Pulmonary artery endothelial cell (primary cell): ENCODE data around the gene TAS2R30. TPM values are rescaled to one million over a fixed set of nuclear protein-coding genes. Genes with fewer than 3 reads are reported as not detected.

ENCODE experiments used
- DNase-seq: peaks from one replicate; pipeline ENCODE4 v3.0.0-alpha.2; 2011; ENCODE audit warnings: low read depth, low spot score
- total RNA-seq: library from RNA; depleted of rRNA; stranded (reverse); fragments of >200 nt; gene quantifications from 2 replicates; pipeline ENCODE4 v1.2.3, GENCODE V29; 2014

TAS2R30 gene, protein sequence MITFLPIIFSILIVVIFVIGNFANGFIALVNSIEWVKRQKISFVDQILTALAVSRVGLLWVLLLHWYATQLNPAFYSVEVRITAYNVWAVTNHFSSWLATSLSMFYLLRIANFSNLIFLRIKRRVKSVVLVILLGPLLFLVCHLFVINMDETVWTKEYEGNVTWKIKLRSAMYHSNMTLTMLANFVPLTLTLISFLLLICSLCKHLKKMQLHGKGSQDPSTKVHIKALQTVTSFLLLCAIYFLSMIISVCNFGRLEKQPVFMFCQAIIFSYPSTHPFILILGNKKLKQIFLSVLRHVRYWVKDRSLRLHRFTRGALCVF
- 2.2 and 3.5 TPM in 2 replicates for total RNA-seq

GRCh38 chr12:11134305-11134704 is at the start of gene TAS2R30:
Gene TAS2R30, minus strand, starts transcription at chr12:11134644. Its CDS starts 400 bp downstream, at chr12:11134244.
- DNase-seq = no peak

GRCh38 chr12:11183011-11183410 is 48.6 kb upstream of the TAS2R30 start:
- no peak for DNase-seq

DNA sequence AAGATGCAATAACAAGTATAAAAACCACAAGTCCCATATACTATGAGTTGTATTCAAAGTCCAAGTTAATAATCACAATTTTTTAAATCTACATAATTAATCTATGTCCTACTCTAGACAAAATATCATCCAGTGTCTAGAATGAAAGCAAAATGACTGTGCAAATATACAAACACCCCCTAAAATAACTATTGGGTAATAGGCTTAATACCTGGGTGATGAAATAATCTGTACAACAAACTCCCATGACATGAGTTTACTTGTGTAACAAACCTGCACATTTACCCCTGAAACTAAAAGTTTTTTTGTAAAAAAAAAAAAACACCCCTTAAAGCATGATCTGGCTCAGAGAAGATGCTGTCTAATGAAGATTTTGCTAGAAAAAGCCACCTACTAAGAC is 48.1 kb upstream of the TAS2R30 start:
- no peak for DNase-seq

- no peak for DNase-seq
These were observed 43.8 kb upstream of the TAS2R30 start for GRCh38 chr12:11178250-11178649.

DNA sequence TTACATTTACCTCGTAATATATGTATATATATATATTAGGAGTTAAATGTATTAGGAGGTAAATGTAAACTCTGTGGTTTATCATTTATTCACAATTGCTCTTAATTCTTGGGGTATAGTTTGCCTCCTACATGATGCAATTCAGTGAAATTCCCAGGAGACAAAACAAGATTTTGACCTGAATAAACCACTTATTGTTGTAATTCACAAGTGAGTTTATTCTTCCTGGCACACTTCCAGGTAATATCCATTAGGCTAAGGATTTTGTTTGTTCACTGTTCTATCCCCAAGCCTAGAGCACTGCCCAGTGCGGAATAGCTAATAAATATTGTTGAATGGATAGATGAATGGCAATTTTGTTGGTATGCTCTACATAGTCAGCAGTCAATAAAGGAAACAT is 39.6 kb upstream of the TAS2R30 start:
- no peak for DNase-seq

- no peak for DNase-seq
These were observed 37.7 kb upstream of the TAS2R30 start for GRCh38 chr12:11171969-11172675.

DNA sequence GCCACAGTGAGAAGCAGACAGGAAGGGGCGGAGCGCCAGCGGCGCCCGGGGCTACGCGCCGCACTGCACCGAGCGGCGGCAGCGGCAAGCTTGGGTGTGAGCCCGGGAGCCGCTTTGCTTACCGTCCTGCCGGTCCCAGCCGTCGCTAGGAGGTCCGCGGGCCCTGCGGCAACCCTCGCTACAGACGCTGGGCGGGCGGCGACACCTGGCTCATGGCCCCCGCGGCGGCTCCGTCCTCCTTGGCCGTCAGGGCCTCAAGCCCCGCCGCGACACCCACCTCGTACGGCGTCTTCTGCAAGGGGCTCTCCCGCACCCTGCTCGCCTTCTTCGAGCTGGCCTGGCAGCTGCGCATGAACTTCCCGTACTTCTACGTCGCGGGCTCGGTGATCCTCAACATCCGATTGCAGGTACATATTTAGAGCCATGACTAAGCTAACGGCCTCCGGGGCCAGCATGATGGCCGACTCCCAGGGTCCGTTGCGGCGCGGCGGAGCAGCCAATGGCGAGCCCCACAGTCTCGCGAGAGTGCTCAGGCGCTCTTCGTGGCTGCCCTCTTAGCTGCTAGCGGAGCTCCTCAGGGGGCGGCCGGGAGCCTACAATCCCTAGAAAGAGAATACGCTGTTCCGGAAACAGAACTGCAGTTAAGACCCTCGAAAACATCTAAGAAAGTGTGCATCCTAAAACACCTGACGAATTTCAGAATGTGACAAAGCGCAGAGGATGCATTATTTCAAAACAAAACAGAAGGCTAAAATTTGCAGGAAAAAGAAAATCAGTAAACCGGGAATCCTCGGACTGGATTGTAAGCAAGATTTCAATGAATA is 36.9 kb upstream of the TAS2R30 start, which contains the start of gene SMIM10L1:
Gene SMIM10L1, plus strand, starts transcription at position 50 of the 824 bp plus-strand sequence. Its CDS starts 163 bp downstream, at position 213.
- peak; percentile 84 for DNase-seq

DNA sequence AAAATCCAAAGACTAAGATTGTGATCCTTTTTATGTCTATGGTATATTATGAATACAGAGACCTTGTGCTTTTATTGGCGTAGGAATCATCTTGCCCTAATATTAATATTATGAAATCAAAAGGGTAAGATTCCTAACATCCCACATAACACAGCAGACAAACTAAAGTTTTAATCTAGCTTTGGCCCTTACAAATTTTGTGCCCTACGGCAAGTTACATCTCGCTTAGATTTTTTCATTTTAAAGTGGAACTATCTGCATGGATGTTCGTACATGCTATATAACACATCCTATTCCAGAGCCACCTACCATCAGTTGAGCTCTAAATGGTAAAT is 36.3 kb upstream of the TAS2R30 start:
- no peak for DNase-seq

GRCh38 chr12:11166300-11166699 is 31.9 kb upstream of the TAS2R30 start:
- DNase-seq = no peak

DNA sequence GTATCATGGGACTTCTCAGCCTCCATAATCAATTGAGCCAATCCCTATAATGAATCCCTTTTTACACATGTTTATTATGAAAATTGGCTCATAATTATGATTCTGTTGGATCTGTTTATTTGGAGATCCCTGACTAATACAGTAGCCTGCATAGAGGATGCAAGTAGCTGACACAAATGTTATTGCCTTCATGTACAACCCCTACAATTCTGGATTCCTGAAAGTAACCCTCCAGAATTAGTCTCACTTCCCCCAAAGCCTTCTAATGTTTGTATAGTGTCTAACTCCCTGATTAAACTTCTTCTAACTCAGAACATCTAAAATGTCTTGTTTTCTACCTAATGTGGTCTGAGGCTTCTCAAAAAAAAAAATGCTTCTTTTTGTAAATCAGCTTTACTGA is 29.9 kb upstream of the TAS2R30 start:
- no peak for DNase-seq

- DNase-seq = no peak
These were observed 28.1 kb upstream of the TAS2R30 start for GRCh38 chr12:11162502-11162901.

DNA sequence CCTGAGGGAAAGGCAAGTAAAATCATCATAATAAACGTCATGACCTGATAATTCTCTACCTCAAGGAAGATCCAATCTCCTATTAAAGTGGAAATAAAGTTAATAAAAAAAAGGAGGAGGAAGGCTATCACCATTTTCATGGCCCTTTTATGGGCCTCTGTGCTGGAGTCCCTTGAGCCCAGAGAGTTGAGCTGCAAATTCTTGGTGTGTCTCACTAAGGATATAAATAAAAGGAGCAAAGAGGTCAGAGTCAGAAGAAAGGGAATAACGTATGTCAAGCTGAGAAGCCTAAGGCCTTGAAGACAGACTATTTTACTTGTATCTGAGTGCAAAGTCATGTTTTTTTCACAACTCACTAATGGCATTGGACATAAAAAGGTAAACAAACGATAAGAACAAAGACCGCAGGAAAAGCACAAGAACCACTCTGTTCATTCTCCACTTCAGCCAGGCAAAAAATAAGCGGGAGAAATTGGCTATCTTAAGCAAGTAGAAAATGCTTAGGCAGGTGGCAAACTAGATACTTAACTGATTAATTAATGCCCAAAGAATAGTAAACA is 24.5 kb upstream of the TAS2R30 start:
- no peak for DNase-seq

DNA sequence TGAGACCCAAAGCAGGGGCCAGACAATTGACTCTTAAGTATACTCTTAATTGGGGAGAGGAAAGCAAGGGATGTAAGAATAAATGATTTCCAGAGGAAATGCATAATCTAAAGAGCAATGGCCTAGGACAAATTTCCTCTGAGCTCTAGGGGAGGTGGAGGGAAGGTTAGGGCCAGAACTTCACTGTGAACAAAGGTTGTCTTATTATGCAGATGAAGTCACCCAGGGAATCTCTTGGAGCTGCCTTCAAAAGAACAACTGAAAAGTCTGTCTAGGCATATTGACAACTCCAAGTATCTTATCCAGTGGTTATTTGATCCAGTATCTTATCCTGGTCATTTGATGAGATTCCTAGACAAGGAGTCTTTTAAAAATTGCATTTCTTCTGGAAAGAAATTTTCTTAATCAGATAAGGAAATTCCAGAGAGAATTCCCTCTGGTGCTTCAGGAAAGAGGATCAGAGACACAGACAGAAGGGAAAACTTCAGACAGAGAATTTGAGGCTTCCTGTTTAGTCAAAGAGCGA is 20.0 kb upstream of the TAS2R30 start:
- no peak for DNase-seq

GRCh38 chr12:11152725-11153124 is 18.3 kb upstream of the TAS2R30 start:
- no peak for DNase-seq

DNA sequence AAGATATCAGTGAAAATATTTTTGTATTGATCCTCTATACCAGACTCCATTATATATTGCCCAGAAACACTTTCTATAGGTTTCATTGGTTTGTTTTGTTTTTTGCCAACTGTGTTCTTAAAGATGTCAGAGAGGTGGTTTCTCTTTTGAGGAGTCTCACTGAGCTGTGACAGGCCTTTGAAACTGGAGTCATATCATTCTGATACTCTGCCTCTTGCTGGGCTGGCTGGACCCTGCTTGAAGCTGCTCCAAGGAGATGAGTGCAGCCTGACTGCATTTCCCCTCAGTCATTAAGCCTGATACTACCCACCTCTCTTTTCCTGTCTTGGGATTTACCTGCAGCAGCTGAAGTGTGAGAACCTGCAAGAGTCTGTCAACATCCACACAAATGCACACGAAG is 16.4 kb upstream of the TAS2R30 start:
- no peak for DNase-seq

DNA sequence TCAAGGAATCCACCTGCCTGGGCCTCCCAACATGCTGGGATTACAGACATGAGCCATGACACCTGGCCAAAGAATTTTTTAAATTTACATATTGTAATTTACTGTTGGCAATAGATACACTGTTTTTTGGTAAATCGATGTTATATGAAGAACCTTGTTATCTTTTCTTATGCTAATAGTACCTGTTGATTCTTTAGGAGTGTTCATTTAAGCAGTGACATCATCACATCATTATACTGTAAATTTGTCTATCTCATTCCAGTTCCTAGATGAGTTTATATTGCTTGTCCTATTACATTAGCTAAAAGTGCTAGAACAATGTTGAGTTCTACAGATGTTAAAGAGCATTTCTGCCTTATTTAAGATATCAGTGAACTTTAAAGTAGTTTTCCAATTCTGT is 13.0 kb upstream of the TAS2R30 start:
- no peak for DNase-seq

- DNase-seq = no peak
These were observed 9.9 kb upstream of the TAS2R30 start for GRCh38 chr12:11144297-11144696.

GRCh38 chr12:11143352-11143751 is 8.9 kb upstream of the TAS2R30 start:
- DNase-seq = no peak

GRCh38 chr12:11136075-11136474 is 1.6 kb upstream of the TAS2R30 start:
- DNase-seq = no peak

GRCh38 chr12:11133816-11134215 is 628 bp downstream of the TAS2R30 start:
- DNase-seq = no peak

DNA sequence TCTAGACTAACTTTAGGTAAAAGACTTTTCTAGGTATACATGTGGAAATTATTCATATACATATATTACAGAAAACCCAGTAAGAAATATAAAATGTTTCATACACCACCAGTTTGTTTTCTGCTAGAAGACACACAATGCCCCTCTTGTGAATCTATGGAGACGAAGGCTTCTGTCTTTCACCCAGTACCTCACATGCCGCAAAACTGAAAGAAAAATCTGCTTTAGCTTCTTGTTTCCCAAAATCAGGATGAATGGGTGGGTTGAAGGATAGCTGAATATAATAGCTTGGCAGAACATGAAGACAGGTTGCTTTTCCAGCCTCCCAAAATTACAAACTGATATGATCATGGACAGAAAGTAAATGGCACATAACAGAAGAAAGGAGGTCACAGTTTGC is 1.3 kb downstream of the TAS2R30 start:
- no peak for DNase-seq

- DNase-seq = no peak
These were observed 3.4 kb downstream of the TAS2R30 start for GRCh38 chr12:11130999-11131398.
